ENCODE results near the gene TOLLIP.
"Not testable (repeated sequence)": the region's sequence is repeated elsewhere in the genome, so short reads cannot be mapped to it uniquely, and the experiment has no call there.

The TOLLIP gene

DNA sequence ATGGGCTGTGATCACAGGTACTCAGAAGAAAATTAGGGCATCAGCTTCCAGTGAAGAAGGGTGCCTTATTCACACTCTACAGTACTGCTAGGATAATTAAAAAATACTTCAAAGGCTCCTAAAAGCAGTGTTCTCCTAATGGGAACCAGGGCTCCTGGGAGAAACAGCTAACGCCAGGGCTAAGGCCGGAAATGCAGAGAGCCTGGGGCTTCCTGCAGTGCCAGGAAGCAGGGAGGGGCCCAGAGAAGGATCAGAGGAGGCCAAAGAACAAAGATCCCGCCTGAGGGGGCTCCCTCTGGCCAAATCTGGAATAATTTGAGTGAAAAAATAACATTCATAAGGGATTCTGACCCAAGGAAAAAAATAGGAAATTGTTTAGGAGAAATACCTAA, 27.5 kb downstream of the TOLLIP start:
- DNase-seq (ENCODE audit: low read depth in 2 of 2): no peak

DNA sequence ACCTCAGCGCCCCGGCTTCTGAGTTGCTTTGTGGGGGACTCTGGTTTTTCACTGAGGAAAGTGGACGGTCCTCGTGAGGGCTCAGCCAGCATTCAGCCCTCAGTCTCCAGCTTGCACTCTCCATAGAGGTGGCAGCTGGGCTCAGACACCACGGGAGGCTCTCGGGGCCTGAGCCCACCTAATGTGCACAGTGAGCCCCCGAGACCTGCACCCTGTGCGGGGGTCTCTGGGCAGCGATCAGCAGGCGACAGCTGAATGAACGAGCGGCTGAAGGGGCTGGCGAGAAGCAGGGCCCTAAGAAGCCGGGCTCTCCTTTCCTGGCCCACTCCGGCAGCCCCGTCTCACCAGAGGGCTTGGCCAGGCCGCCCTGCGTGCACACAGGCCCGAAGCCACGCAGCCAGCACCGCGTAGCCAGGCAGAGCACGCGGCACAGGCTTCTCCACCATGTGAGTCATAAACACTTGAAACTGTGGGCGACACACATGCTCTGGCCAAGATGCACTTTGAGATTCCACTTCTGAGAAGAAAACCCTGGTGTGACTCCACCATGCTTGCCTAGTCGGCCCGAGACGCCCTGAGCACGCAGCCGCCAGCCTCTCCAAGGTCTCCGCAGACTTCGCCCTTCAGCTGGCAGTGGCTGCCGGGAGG, 28.0 kb downstream of the TOLLIP start:
- DNase-seq (ENCODE audit: low read depth in 2 of 2): no peak

DNA sequence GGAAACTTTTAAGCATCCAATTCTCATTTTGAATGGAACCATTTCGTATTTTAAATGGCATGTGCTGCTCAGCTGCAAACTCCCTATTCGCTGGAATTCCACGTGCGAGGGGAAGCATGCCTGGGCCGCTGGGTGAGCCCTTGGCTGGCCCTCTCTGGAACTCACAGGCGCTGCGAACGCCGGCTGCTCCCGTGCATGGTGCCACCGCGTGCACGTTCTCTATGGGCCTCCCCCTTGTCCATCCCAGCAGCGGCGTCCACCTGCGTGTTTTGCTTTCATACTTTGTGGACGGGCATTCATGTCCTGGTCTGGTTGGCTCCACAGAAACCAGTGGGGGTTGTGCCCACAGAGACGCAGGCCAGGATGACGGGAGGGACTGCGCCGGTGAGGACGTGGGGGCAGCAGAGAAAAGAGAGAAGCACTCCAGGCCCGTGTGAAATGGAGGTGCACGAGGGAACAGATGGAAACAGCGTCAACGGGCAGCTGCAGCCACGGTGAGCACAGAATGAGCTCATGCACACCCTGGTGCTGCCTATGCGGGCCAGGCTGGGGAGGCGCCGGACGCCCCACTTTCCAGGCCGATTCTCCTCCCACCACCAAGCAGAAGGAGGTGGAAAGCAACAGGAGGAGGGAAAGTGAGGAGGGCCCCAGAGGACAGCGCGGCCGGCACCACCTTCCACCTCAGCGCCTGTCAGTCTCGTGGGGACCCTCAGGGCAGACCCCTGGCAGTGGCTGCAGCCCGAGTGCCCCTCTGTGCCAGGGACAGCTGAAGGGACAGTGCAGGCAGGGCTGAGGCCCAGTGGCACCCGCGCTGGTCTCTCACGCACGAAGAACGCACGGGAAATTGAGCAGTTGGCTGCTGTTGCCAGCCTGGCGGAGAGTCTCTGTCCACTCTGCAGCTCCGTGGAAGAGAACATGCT, 29.1 kb downstream of the TOLLIP start:
- no peak for DNase-seq (ENCODE audit: low read depth in 2 of 2)

DNA sequence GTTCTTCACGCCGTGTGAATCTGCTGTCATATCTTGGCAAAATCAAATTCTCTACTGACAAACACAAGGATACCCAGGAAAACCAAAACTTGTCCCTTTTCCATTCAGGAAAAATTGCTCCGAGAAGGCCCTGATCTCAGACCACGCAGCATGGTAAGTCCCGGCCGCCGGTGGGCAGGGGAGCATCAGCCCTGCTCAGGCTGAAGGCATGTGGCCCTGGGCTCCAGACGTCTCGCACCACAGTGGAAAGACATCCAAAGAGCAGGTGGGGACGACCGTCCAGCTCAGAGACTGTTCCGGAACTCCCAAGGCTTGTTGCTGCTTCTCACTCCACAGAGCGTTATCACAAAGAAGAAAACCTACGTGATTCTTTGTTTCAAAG, 29.8 kb downstream of the TOLLIP start:
- DNase-seq (ENCODE audit: low read depth in 2 of 2): no peak

DNA sequence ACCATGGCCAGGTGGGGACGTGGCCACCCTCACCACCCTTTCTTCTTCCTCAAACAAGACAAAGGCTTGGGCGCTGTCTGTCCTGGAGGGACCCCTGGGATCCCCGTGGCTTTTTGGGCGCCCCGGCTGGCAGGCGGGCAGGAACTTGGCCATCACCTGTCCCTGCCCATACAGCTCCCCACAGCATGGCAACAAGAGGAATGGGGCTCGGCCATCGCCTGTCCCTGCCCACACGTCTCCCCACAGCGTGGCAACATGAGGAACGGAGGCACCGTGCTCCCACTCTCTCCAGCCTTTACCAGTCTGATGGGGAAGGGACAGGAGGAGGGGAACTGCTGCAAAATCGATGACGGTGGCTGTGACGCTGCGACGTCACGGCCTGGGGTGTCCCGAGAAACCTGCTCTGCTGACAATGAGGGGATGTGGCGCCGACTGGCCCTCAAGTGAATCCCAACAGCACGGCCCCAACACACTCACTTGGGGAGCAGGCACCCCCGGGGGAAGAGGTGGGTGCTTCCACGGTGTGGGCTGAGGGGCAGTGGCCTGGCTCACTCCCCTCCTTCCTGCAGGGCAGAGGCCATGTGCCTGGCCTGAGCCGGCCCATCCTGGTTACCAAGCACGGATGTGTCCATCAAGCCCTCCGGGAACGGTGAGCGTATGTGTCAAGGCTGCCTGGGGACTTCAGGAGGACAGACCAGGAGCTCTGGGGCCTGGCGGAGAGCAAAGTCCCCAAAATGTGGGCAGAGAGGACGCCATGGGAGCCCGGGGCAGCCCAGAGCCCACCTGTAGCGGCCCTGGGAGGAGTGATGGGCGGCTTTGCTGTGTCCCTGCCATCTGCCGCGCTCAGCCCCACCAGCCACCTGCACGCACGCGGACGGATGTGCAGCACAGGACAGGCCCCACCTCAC, 30.4 kb downstream of the TOLLIP start:
- DNase-seq (ENCODE audit: low read depth in 2 of 2): no peak

DNA sequence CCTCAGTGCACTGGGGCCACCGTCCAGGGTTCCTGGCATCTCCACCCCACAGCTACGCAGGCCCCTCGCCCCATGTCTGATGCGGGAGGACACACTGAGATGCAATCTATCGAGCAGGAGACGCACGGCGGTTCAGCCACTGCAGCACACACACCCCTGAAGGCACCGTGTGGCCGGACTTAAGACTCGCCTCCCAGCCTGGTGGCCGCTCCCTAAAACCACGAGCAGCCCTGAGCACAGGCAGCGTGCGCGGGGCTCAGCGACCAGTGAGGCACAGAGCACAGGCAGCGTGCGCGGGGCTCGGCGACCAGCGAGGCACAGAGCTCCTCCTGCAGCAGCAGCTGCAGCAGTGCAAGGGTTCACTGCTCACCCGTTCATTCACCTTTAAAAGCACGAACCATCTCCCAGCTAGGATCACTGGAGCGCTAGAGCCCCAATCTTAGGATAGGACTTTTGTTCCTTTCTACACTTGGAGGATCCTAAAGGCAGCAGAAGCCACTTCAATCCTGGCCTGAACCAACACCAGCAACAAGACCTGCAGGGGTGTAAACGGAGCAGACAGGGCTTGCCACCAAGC, 31.4 kb downstream of the TOLLIP start:
- DNase-seq (ENCODE audit: low read depth in 2 of 2): no peak

DNA sequence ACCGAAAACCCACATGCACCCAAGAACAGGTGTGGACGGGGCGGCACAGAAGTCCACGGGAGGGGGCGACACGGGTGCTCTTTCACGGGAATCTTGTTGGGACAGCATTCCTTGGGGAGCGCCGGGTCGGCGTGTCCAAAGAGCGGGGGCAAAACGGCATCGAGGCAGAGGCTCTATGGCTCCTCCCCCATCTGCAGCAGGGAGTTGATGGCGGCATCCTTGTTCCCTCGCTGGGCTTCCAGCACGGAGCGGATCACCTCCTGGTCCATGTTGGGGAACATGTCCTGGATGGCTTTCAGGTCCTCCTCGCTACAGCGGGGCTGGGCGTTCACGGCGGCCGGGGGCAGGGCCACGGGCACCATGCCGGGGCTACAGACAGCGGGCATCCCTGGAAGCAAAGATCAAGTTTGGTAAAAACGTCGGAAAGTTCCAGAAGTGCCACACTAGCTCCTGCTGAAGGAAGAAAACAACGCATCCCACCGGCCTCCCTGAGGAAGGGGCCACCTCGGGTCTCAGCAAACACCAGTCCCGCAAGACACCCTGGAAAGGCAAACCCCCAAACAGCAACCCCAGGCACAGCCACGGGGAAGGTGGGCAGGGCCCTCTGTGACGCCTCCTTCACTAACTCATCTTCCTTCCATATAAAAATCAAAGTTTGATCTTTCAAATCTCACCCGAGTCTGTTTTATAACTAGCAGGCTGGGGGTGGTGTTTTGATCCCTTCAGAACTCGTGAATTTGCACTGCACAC, 32.4 kb downstream of the TOLLIP start:
- DNase-seq (ENCODE audit: low read depth in 2 of 2): no peak

DNA sequence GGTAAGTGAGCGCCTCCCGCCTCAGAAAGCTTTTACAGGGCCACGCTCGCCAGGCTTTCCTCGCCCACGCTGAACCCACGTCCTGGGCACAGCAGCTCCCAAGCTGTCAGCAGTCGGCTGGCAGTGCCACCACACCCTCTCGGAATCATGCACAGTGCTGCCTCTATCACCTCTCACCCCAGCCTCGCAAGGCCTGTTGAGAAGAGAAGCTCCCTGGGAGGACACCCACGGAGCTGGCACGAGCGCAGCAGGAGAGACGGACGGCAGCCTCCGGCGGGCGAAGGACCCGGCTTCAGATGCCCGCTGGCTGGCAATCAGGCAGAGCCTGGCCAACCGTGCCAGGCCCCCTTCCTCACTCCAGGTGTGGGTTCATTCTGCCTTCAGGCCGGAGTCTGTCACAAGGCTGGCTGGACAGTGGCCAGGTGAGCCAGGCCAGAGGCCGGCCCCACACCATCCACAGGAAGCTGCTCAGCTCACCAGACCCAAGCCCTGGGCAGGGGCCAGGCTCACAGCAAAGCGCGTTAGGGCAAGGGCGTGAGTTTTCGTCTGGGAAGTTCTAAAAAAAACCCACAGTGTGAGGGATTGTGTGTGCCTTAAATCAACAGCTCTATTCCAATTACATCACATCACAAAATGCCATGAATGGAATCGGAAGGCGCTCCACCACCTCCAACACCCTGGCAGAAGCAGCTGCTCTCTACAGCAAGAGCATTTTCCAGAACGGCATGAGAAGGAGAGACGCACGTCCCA, 33.2 kb downstream of the TOLLIP start:
- no peak for DNase-seq (ENCODE audit: low read depth in 2 of 2)

DNA sequence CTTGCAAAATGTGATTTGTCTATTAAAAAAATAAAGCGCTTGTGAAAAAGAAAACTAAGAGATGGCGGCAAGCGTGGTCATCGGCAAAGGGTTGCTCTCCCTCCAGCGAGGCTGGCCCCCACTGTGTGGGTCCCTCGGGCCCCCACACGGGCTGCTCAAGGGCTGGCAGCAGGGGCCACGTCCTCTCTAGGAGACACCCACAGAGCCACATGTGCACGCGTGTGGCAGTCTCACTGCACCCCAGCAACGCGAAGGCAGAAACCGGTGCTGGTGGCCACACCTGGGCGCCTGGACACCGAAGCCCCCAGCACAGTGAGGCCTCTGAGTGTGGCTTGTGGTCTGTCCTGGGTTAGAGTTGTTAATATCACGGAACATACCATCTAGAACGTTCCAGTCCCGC, 34.4 kb downstream of the TOLLIP start:
- DNase-seq (ENCODE audit: low read depth in 2 of 2): no peak

DNA sequence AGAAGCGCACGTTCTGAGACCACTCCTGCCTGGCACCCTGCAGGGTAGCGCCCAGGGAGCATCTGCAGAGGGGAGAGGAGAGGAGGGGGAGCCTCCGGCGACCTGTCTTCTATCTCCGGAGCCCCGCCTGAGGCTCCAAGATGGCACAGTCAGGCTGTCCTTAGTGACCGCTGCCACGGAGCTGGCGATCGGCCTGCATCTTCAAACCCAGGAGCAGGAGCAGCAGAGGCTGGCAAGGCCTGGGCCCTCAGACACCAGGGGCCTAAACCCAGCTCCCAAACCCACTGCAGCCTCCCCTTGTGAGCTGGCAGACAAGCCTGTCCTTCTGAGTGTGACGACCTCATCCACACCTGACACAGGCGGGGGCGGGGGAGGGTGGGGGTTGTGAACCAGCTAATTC, 34.9 kb downstream of the TOLLIP start:
- DNase-seq (ENCODE audit: low read depth in 2 of 2): no peak

DNA sequence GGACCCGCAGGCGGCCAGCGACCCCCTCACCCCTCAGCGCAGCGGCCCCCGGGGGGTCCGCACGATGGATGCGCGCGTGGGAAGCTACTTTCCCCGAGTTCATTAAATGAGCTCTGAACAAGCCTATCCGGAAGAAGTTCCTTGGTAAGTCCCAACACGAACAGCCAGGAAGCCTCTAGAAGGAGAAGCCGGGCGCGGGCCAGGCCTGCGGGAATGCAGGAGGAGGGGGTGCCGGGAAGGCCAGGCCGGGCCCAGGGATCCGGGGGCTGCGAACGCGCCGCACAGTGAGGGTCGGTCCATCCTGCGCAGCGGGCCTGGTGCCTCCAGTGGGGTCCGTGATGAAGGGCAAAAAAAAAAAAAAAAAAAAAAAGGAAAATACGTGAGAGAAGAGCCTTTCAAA, 36.9 kb downstream of the TOLLIP start:
- no peak for DNase-seq (ENCODE audit: low read depth in 2 of 2)

DNA sequence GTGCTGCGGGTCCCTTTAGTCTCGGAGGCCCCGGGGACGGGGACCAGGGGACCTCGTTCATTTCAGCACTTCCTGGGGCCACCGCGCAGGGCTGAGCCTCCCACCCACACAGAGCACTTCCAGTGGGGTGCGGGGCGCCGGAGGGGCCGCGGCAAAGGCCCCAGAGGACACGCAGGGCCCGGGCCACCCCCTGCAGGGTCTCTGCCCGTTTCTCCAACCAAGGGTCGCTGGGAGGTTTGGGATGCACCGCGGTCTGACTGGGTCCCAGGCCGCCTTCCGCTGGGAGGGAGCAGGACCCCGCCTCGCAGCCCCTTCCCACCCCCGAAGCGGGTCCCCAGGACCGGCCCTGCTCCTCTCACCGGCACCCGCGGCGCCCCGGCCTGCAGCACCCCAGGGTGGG, 37.5 kb downstream of the TOLLIP start:
- no peak for DNase-seq (ENCODE audit: low read depth in 2 of 2)

DNA sequence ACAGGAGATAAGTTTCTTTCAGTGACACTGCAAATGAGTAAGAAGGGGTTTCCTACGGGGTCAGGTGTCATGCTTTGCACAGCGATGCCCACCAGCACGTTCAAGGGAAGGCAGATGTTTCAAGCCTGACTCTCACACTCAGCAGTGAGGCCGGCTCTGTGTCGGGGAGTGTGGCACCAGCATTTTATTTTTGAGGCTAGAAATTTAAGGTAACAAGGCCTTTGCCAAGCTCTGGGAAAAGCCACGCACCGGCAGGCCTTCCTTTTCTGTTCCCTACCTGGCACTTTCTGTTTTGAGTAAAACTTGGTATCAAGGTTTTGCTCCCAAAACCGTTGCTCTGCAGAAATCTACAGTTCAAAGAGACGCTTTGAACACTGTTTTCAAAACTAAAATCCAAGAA, 38.0 kb downstream of the TOLLIP start:
- DNase-seq (ENCODE audit: low read depth in 2 of 2): no peak

DNA sequence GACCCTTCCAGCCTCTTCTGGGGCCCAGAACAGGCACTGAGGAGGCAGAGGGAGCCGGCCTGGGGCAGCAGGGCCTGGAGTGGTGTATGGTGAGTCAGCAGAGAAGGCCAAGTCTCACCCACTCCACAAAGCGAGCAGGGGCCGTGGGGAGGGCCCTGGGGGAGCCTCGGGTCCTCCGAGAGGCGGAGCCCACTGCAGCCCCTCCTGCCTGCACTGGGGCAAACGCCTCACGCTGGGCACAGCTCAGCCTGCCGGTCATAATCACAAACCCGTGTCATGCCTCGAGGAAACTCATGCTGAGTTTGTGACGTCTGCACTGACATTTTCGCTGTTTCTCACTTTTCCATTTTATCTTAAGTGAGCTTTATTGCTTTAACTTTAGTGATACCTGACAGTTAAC, 38.4 kb downstream of the TOLLIP start:
- DNase-seq (ENCODE audit: low read depth in 2 of 2): no peak

DNA sequence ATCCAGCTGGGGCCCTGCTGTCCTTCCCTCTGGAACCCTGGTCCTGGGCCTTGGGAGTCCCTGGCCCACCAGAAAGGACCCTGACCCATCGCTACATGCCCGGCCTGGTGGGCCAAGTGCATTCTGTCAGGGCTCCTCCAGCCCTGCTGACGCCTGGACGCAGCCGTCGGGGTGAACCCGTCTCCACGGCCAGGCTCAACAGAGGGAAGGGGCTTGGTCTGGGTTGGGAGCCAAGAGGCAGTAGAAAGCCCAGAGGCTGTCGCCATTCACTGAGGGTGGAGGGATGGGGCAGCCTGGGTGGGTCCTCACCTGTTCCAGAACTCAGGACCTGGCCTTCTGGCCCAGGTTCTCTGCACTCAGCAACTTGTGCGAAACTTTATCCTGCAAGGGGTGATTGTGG, 39.0 kb downstream of the TOLLIP start:
- no peak for DNase-seq (ENCODE audit: low read depth in 2 of 2)

DNA sequence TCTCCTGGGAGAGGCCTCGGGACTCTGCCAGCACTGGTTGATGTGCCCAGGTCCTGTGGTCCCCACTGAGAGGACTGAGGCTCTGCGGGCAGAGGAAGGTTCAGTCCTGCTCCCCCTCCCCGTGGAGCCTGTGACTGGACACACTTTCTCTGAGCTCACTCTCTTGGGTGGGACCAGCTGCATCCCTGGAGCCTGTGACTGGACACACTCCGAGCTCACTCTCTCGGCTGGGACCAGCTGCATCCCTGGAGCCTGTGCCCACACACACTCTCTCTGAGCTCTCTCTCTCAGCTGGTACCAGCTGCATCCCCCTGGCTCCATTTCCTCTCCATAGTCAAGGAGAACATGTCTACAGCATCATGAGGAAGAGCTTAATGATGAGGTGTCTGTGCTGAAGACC, 39.5 kb downstream of the TOLLIP start:
- DNase-seq (ENCODE audit: low read depth in 2 of 2): no peak

DNA sequence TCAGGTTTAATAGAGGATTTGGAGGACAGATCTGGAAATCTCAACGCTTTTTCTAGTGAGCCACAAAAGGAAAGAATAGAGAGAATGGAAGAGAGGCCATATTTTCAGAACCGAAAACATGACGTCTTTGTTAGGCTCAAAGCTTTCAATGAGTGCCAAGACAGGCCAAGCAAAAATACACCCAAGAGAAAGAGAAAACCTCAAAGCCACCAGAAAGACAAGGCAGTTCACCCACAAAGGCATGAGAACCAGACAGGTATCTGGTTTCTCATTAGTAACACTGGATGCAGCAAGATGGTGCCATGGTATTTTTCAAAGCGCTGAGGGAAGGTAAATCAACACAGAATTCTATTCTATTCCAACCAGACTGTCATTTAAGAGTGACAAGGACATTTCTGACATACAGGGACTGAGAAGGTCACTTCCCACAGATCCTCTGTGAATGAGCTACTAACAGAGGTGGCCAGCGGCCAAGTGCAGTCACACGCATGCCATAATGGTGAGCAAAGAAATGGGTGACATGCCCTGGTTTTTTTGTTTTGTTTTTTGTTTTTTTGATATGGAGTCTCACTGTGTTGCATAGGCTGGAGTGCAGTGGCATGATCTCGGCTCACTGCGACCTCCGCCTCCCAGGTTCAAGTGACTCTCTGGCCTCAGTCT, 41.9 kb downstream of the TOLLIP start:
- no peak for DNase-seq (ENCODE audit: low read depth in 2 of 2)

DNA sequence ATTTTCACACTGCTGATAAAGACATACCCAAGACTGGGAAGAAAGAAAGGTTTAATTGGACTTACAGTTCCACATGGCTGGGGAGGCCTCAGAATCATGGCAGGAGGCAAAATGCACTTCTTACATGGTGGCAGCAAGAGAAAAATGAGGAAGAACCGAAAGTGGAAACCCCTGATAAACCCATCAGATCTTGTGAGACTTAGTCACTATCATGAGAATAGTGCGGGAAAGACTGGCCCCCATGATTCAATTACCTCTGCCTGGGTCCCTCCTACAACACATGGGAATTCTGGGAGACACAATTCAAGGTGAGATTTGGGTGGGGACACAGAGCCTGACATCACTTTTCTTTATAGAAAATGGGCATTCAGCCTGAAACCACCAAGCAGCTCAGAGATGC, 42.5 kb downstream of the TOLLIP start:
- not testable (repeated sequence) for DNase-seq (ENCODE audit: low read depth in 2 of 2)

DNA sequence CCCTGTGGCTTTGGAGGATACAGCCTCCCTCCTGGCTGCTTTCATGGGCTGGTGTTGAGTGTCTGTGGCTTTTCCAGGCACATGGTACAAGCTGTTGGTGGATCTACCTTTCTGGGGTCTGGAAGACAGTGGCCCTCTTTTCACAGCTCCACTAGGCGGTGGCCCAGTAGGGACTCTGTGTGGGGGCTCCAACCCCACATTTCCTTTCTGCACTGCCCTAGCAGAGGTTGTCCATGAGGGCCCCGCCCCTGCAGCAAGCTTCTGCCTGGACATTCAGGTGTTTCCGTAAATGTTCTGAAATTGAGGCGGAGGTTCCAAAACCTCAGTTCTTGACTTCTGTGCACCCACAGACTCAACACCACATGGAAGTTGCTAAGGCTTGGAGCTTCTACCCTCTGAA, 44.0 kb downstream of the TOLLIP start:
- DNase-seq (ENCODE audit: low read depth in 2 of 2): not testable (repeated sequence)

DNA sequence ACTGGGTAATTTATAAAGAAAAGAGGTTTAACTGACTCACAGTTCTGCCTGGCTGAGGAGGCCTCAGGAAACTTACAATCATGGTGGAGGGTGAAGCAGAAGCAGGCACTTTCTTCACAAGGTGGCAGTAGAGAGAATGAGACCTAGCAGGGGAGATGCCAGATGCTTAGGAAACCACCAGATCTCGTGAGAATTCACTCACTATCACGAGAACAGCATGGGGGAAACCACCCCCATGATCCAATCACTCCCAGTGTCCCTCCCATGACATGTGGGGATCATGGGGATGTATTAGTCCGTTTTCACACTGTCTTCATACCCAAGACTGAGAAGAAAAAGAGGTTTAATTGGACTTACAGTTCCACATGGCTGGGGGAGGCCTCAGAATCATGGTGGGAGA, 45.0 kb downstream of the TOLLIP start:
- peak; percentile 31 to 40 for DNase-seq (ENCODE audit: low read depth in 2 of 2)

Measured in fibroblast of skin of left biceps (primary cell).